Keratinocyte (primary cell): ENCODE measurements around the gene CTDSP2.

Experiments
- EZH2 ChIP-seq: IDR thresholded peaks from one replicate; pipeline ENCODE4 v1.6.1; 2012; ENCODE audit warnings: inconsistent platforms, mild to moderate bottlenecking, low read length, moderate library complexity
- TF ChIP-seq, protein P1 (sequence below), 3 experiments: IDR thresholded peaks in 1 of 3; conservative IDR thresholded peaks in 1 of 3; optimal IDR thresholded peaks in 1 of 3; 2 replicates in 2 of 3; 3 replicates in 1 of 3; pipeline versions ENCODE3 to v1.5.1; 2011; ENCODE audit warnings: low read length in 3 of 3, mild to moderate bottlenecking in 3 of 3, moderate library complexity in 2 of 3, control low read depth in 1 of 3, inconsistent platforms in 1 of 3; ENCODE audit not compliant: insufficient read depth in 2 of 3; ENCODE audit errors: extremely low read depth in 1 of 3

DNA sequence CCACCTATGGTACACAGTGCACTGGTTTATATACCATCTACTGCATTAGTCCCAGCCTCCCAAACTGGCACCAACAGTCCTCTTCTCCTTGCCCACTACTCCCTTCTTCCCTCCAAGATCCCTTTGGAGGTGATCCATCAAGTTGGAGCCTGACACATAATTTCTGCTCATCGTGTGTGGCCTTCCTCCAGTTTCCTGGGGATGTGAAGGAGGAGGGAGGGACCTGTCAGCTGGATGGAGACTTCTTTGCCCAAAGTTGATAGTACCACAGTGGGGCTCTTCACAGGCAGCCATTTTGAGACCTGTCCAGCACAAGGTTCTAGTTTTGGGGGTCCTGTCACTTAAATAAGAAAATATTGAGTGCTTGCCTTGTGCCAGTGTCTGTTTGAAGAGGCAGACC, 17.1 kb upstream of the CTDSP2 start:
- TF ChIP-seq, protein P1, sequence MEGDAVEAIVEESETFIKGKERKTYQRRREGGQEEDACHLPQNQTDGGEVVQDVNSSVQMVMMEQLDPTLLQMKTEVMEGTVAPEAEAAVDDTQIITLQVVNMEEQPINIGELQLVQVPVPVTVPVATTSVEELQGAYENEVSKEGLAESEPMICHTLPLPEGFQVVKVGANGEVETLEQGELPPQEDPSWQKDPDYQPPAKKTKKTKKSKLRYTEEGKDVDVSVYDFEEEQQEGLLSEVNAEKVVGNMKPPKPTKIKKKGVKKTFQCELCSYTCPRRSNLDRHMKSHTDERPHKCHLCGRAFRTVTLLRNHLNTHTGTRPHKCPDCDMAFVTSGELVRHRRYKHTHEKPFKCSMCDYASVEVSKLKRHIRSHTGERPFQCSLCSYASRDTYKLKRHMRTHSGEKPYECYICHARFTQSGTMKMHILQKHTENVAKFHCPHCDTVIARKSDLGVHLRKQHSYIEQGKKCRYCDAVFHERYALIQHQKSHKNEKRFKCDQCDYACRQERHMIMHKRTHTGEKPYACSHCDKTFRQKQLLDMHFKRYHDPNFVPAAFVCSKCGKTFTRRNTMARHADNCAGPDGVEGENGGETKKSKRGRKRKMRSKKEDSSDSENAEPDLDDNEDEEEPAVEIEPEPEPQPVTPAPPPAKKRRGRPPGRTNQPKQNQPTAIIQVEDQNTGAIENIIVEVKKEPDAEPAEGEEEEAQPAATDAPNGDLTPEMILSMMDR (optimal IDR thresholded peaks at IDR 0.05 in 1 of 3, IDR thresholded peaks at IDR 0.05 in 1 of 3, conservative IDR thresholded peaks at IDR 0.05 in 1 of 3; ENCODE audit: extremely low read depth in 1 of 3, insufficient read depth in 2 of 3, low read length in 3 of 3), result no peak
- TF ChIP-seq EZH2, result no peak
